ENCODE data around the gene NVL.
"Not testable (repeated sequence)": the region's sequence is repeated elsewhere in the genome, so short reads cannot be mapped to it uniquely, and the experiment has no call there.

NVL gene

GRCh38 chr1:224329842-224330753 is at the start of gene NVL:
TSS of gene NVL (minus strand) at chr1:224330172. CDS start at chr1:224330127, 45 bp downstream.
- peak; percentile 68 for DNase-seq (ENCODE audit: low read depth, low spot score)

- DNase-seq (ENCODE audit: low read depth, low spot score) = no peak
Observed at GRCh38 chr1:224378855-224379631, 49.1 kb upstream of the NVL start.

- no peak for DNase-seq (ENCODE audit: low read depth, low spot score)
Observed at GRCh38 chr1:224377676-224378006, 47.7 kb upstream of the NVL start.

- no peak for DNase-seq (ENCODE audit: low read depth, low spot score)
Observed at GRCh38 chr1:224375059-224375458, 45.1 kb upstream of the NVL start.

GRCh38 chr1:224373008-224373590 is 43.1 kb upstream of the NVL start:
- no peak for DNase-seq (ENCODE audit: low read depth, low spot score)

- DNase-seq (ENCODE audit: low read depth, low spot score) = no peak
Observed at GRCh38 chr1:224368409-224368808, 38.4 kb upstream of the NVL start.

- DNase-seq (ENCODE audit: low read depth, low spot score) = no peak
Observed at GRCh38 chr1:224359207-224359606, 29.2 kb upstream of the NVL start.

GRCh38 chr1:224358237-224358636 is 28.3 kb upstream of the NVL start:
- no peak for DNase-seq (ENCODE audit: low read depth, low spot score)

- DNase-seq (ENCODE audit: low read depth, low spot score) = no peak
Observed at GRCh38 chr1:224357626-224358124, 27.7 kb upstream of the NVL start.

- DNase-seq (ENCODE audit: low read depth, low spot score) = peak; percentile 72
Observed at GRCh38 chr1:224356685-224357625, 27.0 kb upstream of the NVL start, which contains the start of gene CNIH4. TSS of gene CNIH4 (plus strand) at chr1:224356879. CDS start at chr1:224356925, 46 bp downstream.

GRCh38 chr1:224353975-224354925 is 24.3 kb upstream of the NVL start:
- DNase-seq (ENCODE audit: low read depth, low spot score) = no peak

GRCh38 chr1:224352436-224353085 is 22.6 kb upstream of the NVL start:
- not testable (repeated sequence) for DNase-seq (ENCODE audit: low read depth, low spot score)

- DNase-seq (ENCODE audit: low read depth, low spot score) = not testable (repeated sequence)
Observed at GRCh38 chr1:224349716-224350115, 19.7 kb upstream of the NVL start.

GRCh38 chr1:224348137-224348536 is 18.2 kb upstream of the NVL start:
- no peak for DNase-seq (ENCODE audit: low read depth, low spot score)

GRCh38 chr1:224343679-224344078 is 13.7 kb upstream of the NVL start:
- no peak for DNase-seq (ENCODE audit: low read depth, low spot score)

- not testable (repeated sequence) for DNase-seq (ENCODE audit: low read depth, low spot score)
Observed at GRCh38 chr1:224340453-224341384, 10.7 kb upstream of the NVL start.

- DNase-seq (ENCODE audit: low read depth, low spot score) = no peak
Observed at GRCh38 chr1:224339442-224340033, 9.6 kb upstream of the NVL start.

Data from brain pericyte (primary cell).